Ectodermal cell (in vitro differentiated cells): ENCODE measurements around the gene GALNT17.

ENCODE experiments used
- H3K27ac ChIP-seq: 2 replicates; pipeline ENCODE4 v1.7.0; 2013; ENCODE audit warnings: mild to moderate bottlenecking, low read depth, low read length; ENCODE audit not compliant: insufficient read depth, poor library complexity, severe bottlenecking
- H3K27me3 ChIP-seq: 2 replicates; pipeline ENCODE4 v1.7.0; 2013; ENCODE audit warnings: mild to moderate bottlenecking, low read length; ENCODE audit not compliant: insufficient read depth, control insufficient read depth, poor library complexity, severe bottlenecking
- H3K36me3 ChIP-seq: one replicate; pipeline ENCODE4 v1.7.0; 2013; ENCODE audit warnings: low read length; ENCODE audit not compliant: control insufficient read depth, insufficient read depth
- H3K4me1 ChIP-seq: one replicate; pipeline ENCODE4 v1.7.0; 2013; ENCODE audit warnings: low read length; ENCODE audit not compliant: control insufficient read depth, insufficient read depth
- H3K4me3 ChIP-seq: 2 replicates; pipeline ENCODE4 v1.7.0; 2013; ENCODE audit warnings: low read depth, low read length, control low read depth; ENCODE audit not compliant: insufficient read depth
- H3K9me3 ChIP-seq: 2 replicates; pipeline ENCODE4 v1.7.0; 2013; ENCODE audit warnings: mild to moderate bottlenecking, low read length, moderate library complexity; ENCODE audit not compliant: control insufficient read depth
- WGBS, 2 experiments: methylation state at CpG; one replicate each; pipeline ENCODE4 v1.1.7; 2013; ENCODE audit warnings: missing lambda C conversion rate in 2 of 2; 5-methylcytosine and 5-hydroxymethylcytosine counted together

Gene GALNT17

GRCh38 chr7:71322201-71322600, 190.3 kb downstream of the GALNT17 start:
- Histone ChIP-seq H3K4me1 (peaks cover 16% of the 10 kb centered on the region), H3K36me3 (no peaks in the 10 kb centered on the region), H3K27ac (no peak overlapping the region), H3K27me3 (no peaks in the 10 kb centered on the region), H3K9me3 (no peaks in the 10 kb centered on the region), H3K4me3 (no peak overlapping the region)
- 93 to 94% methylated on average over 6 of the region's 6 CpGs for WGBS, 2 experiments

- Histone ChIP-seq H3K27me3 (no peaks in the 10 kb centered on the region), H3K4me3 (no peak overlapping the region), H3K9me3 (no peaks in the 10 kb centered on the region), H3K36me3 (no peaks in the 10 kb centered on the region), H3K4me1 (peaks cover 21% of the 10 kb centered on the region), H3K27ac (no peak overlapping the region)
- 92 to 97% methylated on average over 6 of the region's 6 CpGs for WGBS, 2 experiments
Observed at GRCh38 chr7:71323726-71324125, 191.8 kb downstream of the GALNT17 start.

- H3K27ac ChIP-seq = no peak overlapping the region
- no peaks in the 10 kb centered on the region for H3K27me3 ChIP-seq
- WGBS, 2 experiments = 31% methylated on average over 5 of the region's 5 CpGs
- no peaks in the 10 kb centered on the region for H3K36me3 ChIP-seq
- no peaks in the 10 kb centered on the region for H3K9me3 ChIP-seq
- H3K4me3 ChIP-seq = no peak overlapping the region
- H3K4me1 ChIP-seq = peaks cover 26% of the 10 kb centered on the region
Observed at GRCh38 chr7:71325151-71325550, 193.2 kb downstream of the GALNT17 start.

GRCh38 chr7:71326595-71326994, 194.7 kb downstream of the GALNT17 start:
- H3K9me3 ChIP-seq = no peaks in the 10 kb centered on the region
- H3K27ac ChIP-seq = no peak overlapping the region
- no peaks in the 10 kb centered on the region for H3K27me3 ChIP-seq
- no peaks in the 10 kb centered on the region for H3K36me3 ChIP-seq
- no peak overlapping the region for H3K4me3 ChIP-seq
- WGBS, 2 experiments = 38 to 50% methylated on average over 1 of the region's 1 CpG
- peaks cover 26% of the 10 kb centered on the region for H3K4me1 ChIP-seq

GRCh38 chr7:71327946-71328345, 196.0 kb downstream of the GALNT17 start:
- 91 to 98% methylated on average over 5 of the region's 5 CpGs for WGBS, 2 experiments
- H3K9me3 ChIP-seq = no peaks in the 10 kb centered on the region
- H3K27me3 ChIP-seq = no peaks in the 10 kb centered on the region
- no peak overlapping the region for H3K27ac ChIP-seq
- no peaks in the 10 kb centered on the region for H3K36me3 ChIP-seq
- peaks cover 26% of the 10 kb centered on the region for H3K4me1 ChIP-seq
- no peak overlapping the region for H3K4me3 ChIP-seq

- Histone ChIP-seq H3K36me3 (no peaks in the 10 kb centered on the region), H3K27me3 (no peaks in the 10 kb centered on the region), H3K9me3 (no peaks in the 10 kb centered on the region), H3K27ac (no peak overlapping the region), H3K4me1 (peaks cover 26% of the 10 kb centered on the region), H3K4me3 (no peak overlapping the region)
- 92 to 95% methylated on average over 9 to 10 of the region's 10 CpGs for WGBS, 2 experiments
Observed at GRCh38 chr7:71329030-71329660, 197.2 kb downstream of the GALNT17 start.

GRCh38 chr7:71332207-71332606, 200.3 kb downstream of the GALNT17 start:
- 91 to 97% methylated on average over 4 of the region's 4 CpGs for WGBS, 2 experiments
- Histone ChIP-seq H3K4me3 (no peak overlapping the region), H3K27me3 (no peaks in the 10 kb centered on the region), H3K36me3 (peaks cover 5% of the 10 kb centered on the region), H3K4me1 (peaks cover 10% of the 10 kb centered on the region), H3K27ac (no peak overlapping the region), H3K9me3 (no peaks in the 10 kb centered on the region)

GRCh38 chr7:71334541-71334940, 202.6 kb downstream of the GALNT17 start:
- Histone ChIP-seq H3K36me3 (peaks cover 5% of the 10 kb centered on the region), H3K4me1 (no peaks in the 10 kb centered on the region), H3K27ac (no peak overlapping the region), H3K4me3 (no peak overlapping the region), H3K27me3 (no peaks in the 10 kb centered on the region), H3K9me3 (no peaks in the 10 kb centered on the region)
- WGBS, 2 experiments = 88 to 92% methylated on average over 1 of the region's 1 CpG

GRCh38 chr7:71338866-71339265, 206.9 kb downstream of the GALNT17 start:
- Histone ChIP-seq H3K36me3 (peaks cover 8% of the 10 kb centered on the region), H3K27me3 (no peaks in the 10 kb centered on the region), H3K27ac (no peak overlapping the region), H3K4me1 (no peaks in the 10 kb centered on the region), H3K9me3 (no peaks in the 10 kb centered on the region), H3K4me3 (no peak overlapping the region)
- 93 to 97% methylated on average over 2 of the region's 2 CpGs for WGBS, 2 experiments

- 91 to 95% methylated on average over 1 of the region's 1 CpG for WGBS, 2 experiments
- no peak overlapping the region for H3K27ac ChIP-seq
- no peaks in the 10 kb centered on the region for H3K9me3 ChIP-seq
- H3K4me3 ChIP-seq = no peak overlapping the region
- H3K27me3 ChIP-seq = no peaks in the 10 kb centered on the region
- peaks cover 8% of the 10 kb centered on the region for H3K36me3 ChIP-seq
- no peaks in the 10 kb centered on the region for H3K4me1 ChIP-seq
Observed at GRCh38 chr7:71339924-71340323, 208.0 kb downstream of the GALNT17 start.

GRCh38 chr7:71342202-71342601, 210.3 kb downstream of the GALNT17 start:
- H3K36me3 ChIP-seq = peaks cover 3% of the 10 kb centered on the region
- no peak overlapping the region for H3K4me3 ChIP-seq
- no peaks in the 10 kb centered on the region for H3K9me3 ChIP-seq
- no peaks in the 10 kb centered on the region for H3K4me1 ChIP-seq
- H3K27me3 ChIP-seq = no peaks in the 10 kb centered on the region
- no peak overlapping the region for H3K27ac ChIP-seq
